ENCODE data around the gene DLX5.

Gene DLX5

GRCh38 chr7:96992192-96993005, 32.2 kb downstream of the DLX5 start:
- DNase-seq (ENCODE audit: low read depth in 4 of 4, low spot score in 1 of 4) = no peak

GRCh38 chr7:96991546-96992191, 33.0 kb downstream of the DLX5 start:
- DNase-seq (ENCODE audit: low read depth in 4 of 4, low spot score in 1 of 4) = no peak

- no peak for DNase-seq (ENCODE audit: low read depth in 4 of 4, low spot score in 1 of 4)
Measured at GRCh38 chr7:96989859-96990317, 34.7 kb downstream of the DLX5 start.

GRCh38 chr7:96989241-96989858, 35.3 kb downstream of the DLX5 start:
- DNase-seq (ENCODE audit: low read depth in 4 of 4, low spot score in 1 of 4) = no peak

- DNase-seq (ENCODE audit: low read depth in 4 of 4, low spot score in 1 of 4) = no peak
Measured at GRCh38 chr7:96987719-96988118, 36.9 kb downstream of the DLX5 start.

GRCh38 chr7:96986901-96987300, 37.7 kb downstream of the DLX5 start:
- DNase-seq (ENCODE audit: low read depth in 4 of 4, low spot score in 1 of 4) = no peak

GRCh38 chr7:96985992-96986391, 38.6 kb downstream of the DLX5 start:
- no peak for DNase-seq (ENCODE audit: low read depth in 4 of 4, low spot score in 1 of 4)

GRCh38 chr7:96982586-96982985, 42.0 kb downstream of the DLX5 start:
- DNase-seq (ENCODE audit: low read depth in 4 of 4, low spot score in 1 of 4) = no peak

- DNase-seq (ENCODE audit: low read depth in 4 of 4, low spot score in 1 of 4) = no peak
Measured at GRCh38 chr7:96979551-96980276, 44.9 kb downstream of the DLX5 start.

GRCh38 chr7:96977445-96977844, 47.2 kb downstream of the DLX5 start:
- DNase-seq (ENCODE audit: low read depth in 4 of 4, low spot score in 1 of 4) = no peak

GRCh38 chr7:96976106-96976505, 48.5 kb downstream of the DLX5 start:
- DNase-seq (ENCODE audit: low read depth in 4 of 4, low spot score in 1 of 4) = no peak

- DNase-seq (ENCODE audit: low read depth in 4 of 4, low spot score in 1 of 4) = no peak
Measured at GRCh38 chr7:96973986-96974385, 50.6 kb downstream of the DLX5 start.

- DNase-seq (ENCODE audit: low read depth in 4 of 4, low spot score in 1 of 4) = no peak
Measured at GRCh38 chr7:96970739-96971138, 53.9 kb downstream of the DLX5 start.
